DND-41 (cell line): ENCODE results near the gene OXNAD1.

Experiments
- ATAC-seq: fragments of 200-7000 bp; cut with Tn5 transposase; 3 replicates; pipeline ENCODE4 v1.9.1; 2021; ENCODE audit warnings: low read depth; ENCODE audit not compliant: insufficient read depth
- DNase-seq: peaks from one replicate; pipeline ENCODE4 v3.0.0-alpha.2; 2020
- H2AFZ ChIP-seq: 2 replicates; pipeline ENCODE4 v1.6.0; 2012; ENCODE audit warnings: low read depth, low read length
- H3K27ac ChIP-seq: 2 replicates; pipeline ENCODE4 v1.5.1; 2012; ENCODE audit warnings: low read length, inconsistent platforms
- H3K27me3 ChIP-seq: fragments of 200-600 bp; sonication (generic); 2 replicates; pipeline ENCODE4 v1.6.0; 2012; ENCODE audit warnings: low read length, mild to moderate bottlenecking, inconsistent platforms; ENCODE audit not compliant: insufficient read depth, poor library complexity
- H3K36me3 ChIP-seq: 2 replicates; pipeline ENCODE4 v1.5.1; 2012; ENCODE audit warnings: low read length, inconsistent platforms; ENCODE audit not compliant: insufficient read depth
- H3K4me1 ChIP-seq: 2 replicates; pipeline ENCODE4 v1.5.1; 2012; ENCODE audit warnings: mild to moderate bottlenecking, low read length; ENCODE audit not compliant: insufficient read depth
- H3K4me2 ChIP-seq: 2 replicates; pipeline ENCODE4 v1.6.0; 2012; ENCODE audit warnings: mild to moderate bottlenecking, moderate library complexity, low read length, inconsistent platforms; ENCODE audit not compliant: insufficient read depth
- H3K4me3 ChIP-seq, 2 experiments: fragments of 200-600 bp in 1 of 2; shearing (Covaris generic) in 1 of 2; 2 replicates each; pipeline ENCODE4 v1.5.1; 2012 to 2016; ENCODE audit warnings: inconsistent platforms in 2 of 2, low read length in 2 of 2, mild to moderate bottlenecking in 2 of 2, low read depth in 1 of 2, moderate library complexity in 1 of 2
- H3K79me2 ChIP-seq: 2 replicates; pipeline ENCODE4 v1.6.0; 2012; ENCODE audit warnings: low read length, inconsistent platforms; ENCODE audit not compliant: insufficient read depth
- H3K9ac ChIP-seq: 2 replicates; pipeline ENCODE4 v1.6.0; 2012; ENCODE audit warnings: low read depth, mild to moderate bottlenecking, inconsistent platforms, low read length, moderate library complexity
- H3K9me3 ChIP-seq: 2 replicates; pipeline ENCODE4 v1.5.1; 2012; ENCODE audit warnings: low read length, moderate library complexity, mild to moderate bottlenecking, inconsistent platforms; ENCODE audit not compliant: insufficient read depth, severe bottlenecking
- H4K20me1 ChIP-seq: 2 replicates; pipeline ENCODE4 v1.6.0; 2012; ENCODE audit warnings: low read length; ENCODE audit not compliant: insufficient read depth
- CTCF ChIP-seq: IDR thresholded peaks from 2 replicates; pipeline ENCODE4 v1.5.1; 2012; ENCODE audit warnings: borderline replicate concordance, low read length, moderate library complexity, mild to moderate bottlenecking; ENCODE audit not compliant: poor library complexity, severe bottlenecking; ENCODE audit errors: extremely low read depth
- EZH2 ChIP-seq: IDR thresholded peaks from 3 replicates; pipeline ENCODE4 v1.6.1; 2012; ENCODE audit warnings: borderline replicate concordance, low read depth, mild to moderate bottlenecking, moderate library complexity, low read length, inconsistent platforms; ENCODE audit not compliant: severe bottlenecking

Gene OXNAD1

GRCh38 chr3:16335333-16335732, 70.3 kb downstream of the OXNAD1 start:
- H3K9me3 ChIP-seq = peaks cover 10% of the 10 kb centered on the region
- H3K4me2 ChIP-seq = no peak overlapping the region
- ATAC-seq (no peak), DNase-seq (no peak)
- H3K4me1 ChIP-seq = peaks cover 28% of the 10 kb centered on the region
- no peak overlapping the region for H3K4me3 ChIP-seq
- H4K20me1 ChIP-seq = no peaks in the 10 kb centered on the region
- H3K9ac ChIP-seq = no peak overlapping the region
- H3K27me3 ChIP-seq = no peaks in the 10 kb centered on the region
- H3K36me3 ChIP-seq = peaks cover 70% of the 10 kb centered on the region
- TF ChIP-seq EZH2 (no peak), CTCF (no peak)
- peaks cover 45% of the 10 kb centered on the region for H3K79me2 ChIP-seq
- H2AFZ ChIP-seq = no peak overlapping the region
- H3K27ac ChIP-seq = 0 out of 2 replicates have a peak overlapping the region, but pooled peaks have one; percentile 10

- Histone ChIP-seq H3K79me2 (peaks cover 45% of the 10 kb centered on the region), H3K4me3 (no peak overlapping the region), H3K9ac (no peak overlapping the region), H3K27ac (peak overlapping the region; percentile 48; the same call in 1 of the 2 replicates), H3K4me2 (no peak overlapping the region), H3K9me3 (peaks cover 10% of the 10 kb centered on the region), H3K27me3 (no peaks in the 10 kb centered on the region), H4K20me1 (no peaks in the 10 kb centered on the region), H2AFZ (no peak overlapping the region), H3K4me1 (peaks cover 30% of the 10 kb centered on the region), H3K36me3 (peaks cover 69% of the 10 kb centered on the region)
- ATAC-seq = no peak
- DNase-seq = no peak
- TF ChIP-seq CTCF = no peak
- TF ChIP-seq EZH2 = no peak
Measured at GRCh38 chr3:16335772-16336645, 71.0 kb downstream of the OXNAD1 start.

- Histone ChIP-seq H3K4me1 (peaks cover 30% of the 10 kb centered on the region), H3K9ac (no peak overlapping the region), H4K20me1 (no peaks in the 10 kb centered on the region), H3K36me3 (peaks cover 63% of the 10 kb centered on the region), H3K27me3 (no peaks in the 10 kb centered on the region), H3K4me2 (no peak overlapping the region), H3K79me2 (peaks cover 45% of the 10 kb centered on the region), H3K9me3 (peaks cover 5% of the 10 kb centered on the region), H3K27ac (peak overlapping the region; percentile 58), H3K4me3 (no peak overlapping the region), H2AFZ (no peak overlapping the region)
- ATAC-seq (no peak), DNase-seq (no peak)
- no peak for TF ChIP-seq EZH2
- no peak for TF ChIP-seq CTCF
Measured at GRCh38 chr3:16336825-16337224, 71.8 kb downstream of the OXNAD1 start.
